GM21825 (cell line): ENCODE measurements around the gene TRIM44.
"Not testable (repeated sequence)": the region's sequence is repeated elsewhere in the genome, so short reads cannot be mapped to it uniquely, and the experiment has no call there.

Experiments
- ATAC-seq: cut with Tn5 transposase; IDR thresholded peaks from one replicate; pipeline ENCODE4 v1.9.1; 2021; ENCODE audit warnings: mild to moderate bottlenecking, moderate library complexity; ENCODE audit not compliant: unreplicated experiment

Gene TRIM44

GRCh38 chr11:35632301-35632700 lies 30.3 kb upstream of the TRIM44 start:
- no peak for ATAC-seq

DNA sequence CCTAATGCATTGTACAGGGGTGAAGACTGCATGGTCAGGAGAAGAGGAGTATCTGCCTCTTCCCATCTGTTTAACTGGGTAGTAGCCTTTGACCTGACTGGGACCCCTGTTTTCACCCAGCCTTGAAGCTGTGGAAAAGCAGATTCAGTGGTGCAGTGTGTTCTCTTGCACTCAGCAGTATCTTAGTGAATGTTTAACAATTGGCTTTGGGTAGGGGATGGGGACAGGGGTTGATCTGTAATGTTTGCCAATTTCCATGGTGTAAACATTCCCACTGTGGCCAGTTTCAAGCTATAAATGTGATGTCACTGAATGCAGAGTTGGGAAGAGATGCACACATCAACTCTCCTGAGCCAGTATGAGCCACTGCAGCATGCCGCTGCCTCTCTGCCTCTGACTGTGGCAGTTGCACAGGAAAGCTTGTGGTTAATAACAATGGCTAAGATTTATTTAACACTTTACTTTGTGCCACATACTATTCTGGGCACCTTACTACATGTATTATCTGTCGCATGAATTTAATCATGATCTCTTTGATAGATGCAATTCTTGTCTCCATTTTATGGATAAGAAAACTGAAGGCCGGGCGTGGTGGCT lies 28.6 kb upstream of the TRIM44 start:
- no peak for ATAC-seq

DNA sequence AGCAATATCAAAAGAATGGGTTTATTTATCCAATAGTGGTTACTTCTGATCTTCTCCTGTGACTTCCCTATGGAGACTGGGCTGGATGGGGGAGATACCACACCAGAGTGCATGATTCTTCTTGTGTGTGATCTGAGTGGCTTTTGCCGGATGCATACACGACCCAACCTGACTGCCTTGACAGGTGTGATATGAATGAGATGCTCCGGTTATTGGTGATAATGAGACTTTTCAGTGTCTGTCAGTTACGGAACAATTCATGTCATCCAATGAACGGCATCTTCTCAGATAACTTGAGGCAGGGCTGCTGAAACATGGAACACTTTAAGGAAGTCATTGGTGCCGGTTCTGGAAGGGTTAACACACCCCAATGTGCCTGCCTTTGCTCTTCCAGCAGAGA lies 26.6 kb upstream of the TRIM44 start:
- no peak for ATAC-seq

DNA sequence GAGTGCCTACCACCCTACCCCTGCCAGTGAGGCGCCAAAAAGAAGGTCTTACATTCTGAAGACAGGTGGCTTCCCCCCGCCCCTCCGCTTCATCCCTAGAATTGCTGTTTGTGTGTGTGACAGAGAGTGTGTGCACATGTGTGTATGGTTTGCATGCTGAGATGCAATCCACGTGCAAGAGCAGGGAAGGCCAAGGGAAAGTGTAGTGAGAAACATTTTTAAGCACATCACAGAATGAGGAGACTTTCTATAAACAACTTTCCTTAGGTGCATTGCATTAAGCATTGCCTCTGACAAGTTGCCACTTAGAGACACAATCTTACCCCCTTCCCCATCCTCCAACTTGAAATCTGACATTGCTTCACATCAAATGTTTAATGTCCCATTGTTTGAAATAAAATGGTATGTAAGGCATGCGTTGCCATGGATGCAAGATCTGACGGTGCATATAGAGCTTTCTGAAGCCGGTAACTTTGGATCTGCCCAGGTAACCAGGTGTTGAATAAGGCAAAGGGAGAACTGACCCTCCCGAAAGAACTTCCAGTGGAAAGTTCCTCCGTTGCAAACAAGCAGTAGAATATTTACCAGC lies 22.9 kb upstream of the TRIM44 start:
- ATAC-seq: no peak

DNA sequence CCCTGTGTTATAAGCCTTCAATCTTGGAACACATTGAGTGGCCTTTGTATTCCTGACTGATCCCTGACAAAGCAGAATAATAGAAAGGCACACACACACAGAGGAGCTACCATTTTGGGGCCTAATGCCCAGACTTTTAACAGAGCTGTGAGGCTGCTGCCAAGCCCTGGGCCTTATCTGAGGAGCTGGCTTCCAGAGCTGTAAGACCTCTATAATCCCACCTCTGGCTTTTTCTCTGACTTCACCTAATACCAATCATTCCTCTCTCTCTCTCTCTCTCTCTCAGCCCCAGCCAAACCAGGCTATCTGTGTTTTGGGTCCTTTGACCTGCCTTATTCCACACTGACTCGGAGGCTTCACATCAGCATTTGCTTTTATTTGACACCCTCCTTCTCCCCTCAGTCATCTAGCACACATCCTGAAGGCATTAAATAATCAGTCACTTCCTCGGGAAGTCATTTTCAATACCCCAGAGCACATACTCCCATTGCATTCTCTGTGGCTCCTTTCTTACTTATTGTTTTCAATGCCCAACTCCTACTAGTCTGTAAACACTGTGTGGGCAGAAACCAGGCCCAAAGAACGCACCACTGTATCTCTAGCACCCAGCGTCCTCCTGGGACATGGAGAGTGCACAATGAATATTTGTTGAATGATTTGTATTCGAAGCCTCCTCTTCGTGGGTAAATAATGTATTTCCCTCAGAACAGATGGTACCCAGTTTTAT lies 21.2 kb upstream of the TRIM44 start:
- ATAC-seq: no peak

DNA sequence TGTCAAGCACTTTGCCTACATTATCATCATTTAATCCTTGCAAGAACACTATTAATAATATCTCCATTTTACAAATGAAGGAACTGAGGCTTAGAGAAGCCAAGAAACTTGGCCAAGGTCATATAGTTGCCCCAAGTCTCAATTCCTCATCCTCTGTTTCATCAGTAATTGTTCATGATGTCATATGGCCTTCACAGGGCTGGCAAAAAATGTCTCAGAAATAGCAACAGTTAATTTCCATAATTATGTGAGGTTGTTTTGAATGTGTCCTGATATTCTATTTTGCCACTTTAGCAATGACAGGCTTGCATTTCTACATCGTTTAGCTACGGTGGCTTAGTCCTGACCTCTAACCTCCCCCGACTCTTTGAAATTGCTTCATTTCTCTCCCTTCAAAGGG lies 20.6 kb upstream of the TRIM44 start:
- no peak for ATAC-seq

GRCh38 chr11:35647421-35648093 lies 15.0 kb upstream of the TRIM44 start:
- ATAC-seq: no peak

GRCh38 chr11:35650006-35650405 lies 12.6 kb upstream of the TRIM44 start:
- ATAC-seq: no peak

GRCh38 chr11:35650467-35650866 lies 12.1 kb upstream of the TRIM44 start:
- no peak for ATAC-seq

GRCh38 chr11:35651263-35651662 lies 11.3 kb upstream of the TRIM44 start:
- ATAC-seq: no peak

DNA sequence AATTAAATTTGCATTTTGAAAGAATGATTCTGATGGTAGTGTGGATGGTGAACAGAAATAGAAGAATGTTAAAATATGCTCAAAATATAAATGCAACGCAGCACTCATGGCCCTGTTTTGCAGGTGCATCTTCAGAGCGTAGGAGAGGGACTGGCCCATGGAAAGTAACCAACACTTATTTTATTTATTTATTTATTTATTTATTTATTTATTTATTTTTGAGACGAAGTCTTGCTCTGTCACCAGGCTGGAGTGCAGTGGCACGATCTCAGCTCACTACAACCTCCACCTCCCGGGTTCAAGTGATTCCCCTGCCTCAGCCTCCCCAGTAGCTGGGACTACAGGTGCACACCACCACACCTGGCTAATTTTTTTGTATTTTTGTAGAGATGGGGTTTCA lies 9.8 kb upstream of the TRIM44 start:
- not testable (repeated sequence) for ATAC-seq

- no peak for ATAC-seq
These were observed 7.9 kb upstream of the TRIM44 start for GRCh38 chr11:35654711-35655110.

- ATAC-seq: no peak
These were observed 7.3 kb upstream of the TRIM44 start for GRCh38 chr11:35655254-35655653.

- ATAC-seq: no peak
These were observed 6.7 kb upstream of the TRIM44 start for GRCh38 chr11:35655856-35656255.

GRCh38 chr11:35658020-35658948 lies 4.3 kb upstream of the TRIM44 start:
- ATAC-seq: no peak

- ATAC-seq: no peak
These were observed 1.0 kb upstream of the TRIM44 start for GRCh38 chr11:35661534-35661933.

- peak; percentile 40 for ATAC-seq
These were observed 420 bp upstream of the TRIM44 start for GRCh38 chr11:35662061-35662648.

GRCh38 chr11:35663408-35663702 lies 780 bp downstream of the TRIM44 start:
- ATAC-seq: no peak

DNA sequence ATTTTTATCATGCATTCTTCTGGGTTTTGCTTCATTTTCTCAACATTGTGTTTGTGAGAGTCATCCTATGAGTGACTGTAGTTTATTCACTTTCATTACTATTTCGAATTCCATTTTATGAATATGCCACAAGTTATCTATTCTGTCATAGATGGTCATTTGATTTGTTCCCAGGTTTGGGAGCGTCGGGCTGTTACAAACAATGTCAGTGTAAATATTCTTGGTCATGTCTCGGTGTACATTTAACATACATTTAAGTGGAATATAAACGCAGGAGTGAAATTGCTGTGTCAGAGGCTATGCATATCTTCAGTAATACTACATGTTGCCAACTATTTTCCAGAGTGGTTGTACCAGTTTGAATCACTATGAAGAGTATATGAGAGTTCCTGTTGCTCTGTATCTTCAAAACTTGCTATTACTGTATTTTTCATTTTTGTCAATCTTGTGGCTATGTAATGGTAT lies 2.4 kb downstream of the TRIM44 start:
- ATAC-seq: no peak

- ATAC-seq: no peak
These were observed 4.7 kb downstream of the TRIM44 start for GRCh38 chr11:35667257-35667656.
